AG04449 (cell line): ENCODE data around the gene GPR137C.

Source experiments
- CTCF ChIA-PET: fragments of 350-600 bp; formaldehyde crosslinking; extraction: SDS; loops from one replicate; lab custom pipeline; 2021; ENCODE audit warnings: antibody characterized with exemption; lab: Yijun Ruan, JAX
- POLR2A ChIA-PET: fragments of 400-600, 350-600 bp; formaldehyde crosslinking; extraction: SDS; loops from one replicate; lab custom pipeline; 2020; ENCODE audit warnings: antibody characterized with exemption, inconsistent platforms; lab: Yijun Ruan, JAX
- DNase-seq: peaks from one replicate; pipeline ENCODE4 v3.0.0-alpha.2; 2010; ENCODE audit warnings: low read depth, low spot score
- H3K4me3 ChIP-seq: 2 replicates; pipeline ENCODE4 v1.5.1; 2011; ENCODE audit warnings: low read depth, mild to moderate bottlenecking, control low read depth, low read length
- TF ChIP-seq, protein P1 (sequence below): IDR thresholded peaks from one replicate; pipeline ENCODE4 v1.5.1; 2011; ENCODE audit warnings: mild to moderate bottlenecking, moderate library complexity, low read length, control low read depth, inconsistent platforms; ENCODE audit not compliant: insufficient read depth; ENCODE audit errors: missing control alignments

GPR137C gene, protein sequence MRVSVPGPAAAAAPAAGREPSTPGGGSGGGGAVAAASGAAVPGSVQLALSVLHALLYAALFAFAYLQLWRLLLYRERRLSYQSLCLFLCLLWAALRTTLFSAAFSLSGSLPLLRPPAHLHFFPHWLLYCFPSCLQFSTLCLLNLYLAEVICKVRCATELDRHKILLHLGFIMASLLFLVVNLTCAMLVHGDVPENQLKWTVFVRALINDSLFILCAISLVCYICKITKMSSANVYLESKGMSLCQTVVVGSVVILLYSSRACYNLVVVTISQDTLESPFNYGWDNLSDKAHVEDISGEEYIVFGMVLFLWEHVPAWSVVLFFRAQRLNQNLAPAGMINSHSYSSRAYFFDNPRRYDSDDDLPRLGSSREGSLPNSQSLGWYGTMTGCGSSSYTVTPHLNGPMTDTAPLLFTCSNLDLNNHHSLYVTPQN

DNA sequence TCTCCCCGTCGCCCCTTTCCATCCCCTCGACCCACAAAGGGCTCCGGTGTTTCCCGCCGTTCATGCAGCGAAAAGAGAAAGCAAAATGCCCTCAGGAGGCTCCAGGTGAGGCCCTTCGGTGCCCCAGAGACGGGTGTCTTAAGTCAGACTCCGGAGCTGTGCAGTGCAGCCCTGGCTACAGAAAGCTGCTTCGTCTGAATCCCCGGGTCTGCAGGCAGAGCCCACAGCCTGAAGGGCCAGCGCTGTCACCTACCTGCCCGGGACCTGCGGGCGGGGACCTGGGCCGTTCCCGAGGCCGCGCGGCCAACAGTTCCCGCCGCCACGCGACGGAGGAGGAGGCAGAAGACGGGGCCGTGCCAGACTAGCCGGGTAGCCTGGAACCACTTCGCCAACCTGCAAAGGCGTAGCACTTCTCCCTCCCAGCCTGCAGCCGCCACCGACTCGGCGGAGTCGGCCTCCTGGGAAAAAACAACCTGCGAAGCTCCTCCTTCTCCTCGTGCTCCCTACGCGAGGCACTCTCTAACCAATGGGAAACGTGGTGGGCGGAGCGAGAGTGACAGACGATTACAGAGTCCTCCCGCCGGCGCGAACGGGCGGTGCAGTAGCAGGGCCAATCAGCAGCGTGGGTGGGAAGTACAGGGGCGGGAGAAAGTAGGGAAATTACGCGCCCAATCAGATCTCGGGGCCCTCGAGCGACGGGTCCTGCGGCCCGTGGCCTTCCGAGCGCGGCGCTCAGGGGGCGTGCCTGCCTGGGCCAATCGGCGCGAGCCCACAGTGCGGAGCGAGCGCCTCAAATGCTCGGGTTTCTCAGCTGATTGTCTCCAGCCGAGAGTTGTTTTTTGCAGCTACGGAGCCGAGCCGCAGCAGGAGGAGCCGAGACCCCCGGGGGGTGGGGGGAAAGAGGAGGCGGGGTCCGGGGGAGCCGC, at the start of gene GPR137C, which contains the start of gene TXNDC16:
Gene GPR137C (plus strand): TSS at position 774 of the 926 bp plus-strand sequence. CDS start 312 bp downstream, outside the sequence.
Gene TXNDC16 (minus strand): TSS at position 443 of the 926 bp plus-strand sequence. CDS start 8,948 bp downstream, outside the sequence.
- DNase-seq: peak; percentile 92
- CTCF ChIA-PET: interaction anchor here (0.9 to 2.4 kb wide), 5 partner anchors 8 to 252 kb away, joined by 3 to 8 read pairs (median 5); no protein-coding TSS in a partner anchor
- TF ChIP-seq, protein P1, sequence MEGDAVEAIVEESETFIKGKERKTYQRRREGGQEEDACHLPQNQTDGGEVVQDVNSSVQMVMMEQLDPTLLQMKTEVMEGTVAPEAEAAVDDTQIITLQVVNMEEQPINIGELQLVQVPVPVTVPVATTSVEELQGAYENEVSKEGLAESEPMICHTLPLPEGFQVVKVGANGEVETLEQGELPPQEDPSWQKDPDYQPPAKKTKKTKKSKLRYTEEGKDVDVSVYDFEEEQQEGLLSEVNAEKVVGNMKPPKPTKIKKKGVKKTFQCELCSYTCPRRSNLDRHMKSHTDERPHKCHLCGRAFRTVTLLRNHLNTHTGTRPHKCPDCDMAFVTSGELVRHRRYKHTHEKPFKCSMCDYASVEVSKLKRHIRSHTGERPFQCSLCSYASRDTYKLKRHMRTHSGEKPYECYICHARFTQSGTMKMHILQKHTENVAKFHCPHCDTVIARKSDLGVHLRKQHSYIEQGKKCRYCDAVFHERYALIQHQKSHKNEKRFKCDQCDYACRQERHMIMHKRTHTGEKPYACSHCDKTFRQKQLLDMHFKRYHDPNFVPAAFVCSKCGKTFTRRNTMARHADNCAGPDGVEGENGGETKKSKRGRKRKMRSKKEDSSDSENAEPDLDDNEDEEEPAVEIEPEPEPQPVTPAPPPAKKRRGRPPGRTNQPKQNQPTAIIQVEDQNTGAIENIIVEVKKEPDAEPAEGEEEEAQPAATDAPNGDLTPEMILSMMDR: no peak
- peak within 1 kb of the TSS; percentile 84 for H3K4me3 ChIP-seq
- POLR2A ChIA-PET: interaction anchor here (1.5 kb wide), 1 partner anchor 10 kb away, joined by 4 read pairs; no protein-coding TSS in a partner anchor

GRCh38 chr14:52513249-52513648, 39.4 kb upstream of the GPR137C start:
- ChIA-PET CTCF (no interaction called here), POLR2A (no interaction called here)
- DNase-seq: no peak
- TF ChIP-seq, protein P1: no peak
- H3K4me3 ChIP-seq: no peak overlapping the region

- ChIA-PET CTCF (no interaction called here), POLR2A (no interaction called here)
Observed at GRCh38 chr14:52514046-52514811, 38.4 kb upstream of the GPR137C start.

DNA sequence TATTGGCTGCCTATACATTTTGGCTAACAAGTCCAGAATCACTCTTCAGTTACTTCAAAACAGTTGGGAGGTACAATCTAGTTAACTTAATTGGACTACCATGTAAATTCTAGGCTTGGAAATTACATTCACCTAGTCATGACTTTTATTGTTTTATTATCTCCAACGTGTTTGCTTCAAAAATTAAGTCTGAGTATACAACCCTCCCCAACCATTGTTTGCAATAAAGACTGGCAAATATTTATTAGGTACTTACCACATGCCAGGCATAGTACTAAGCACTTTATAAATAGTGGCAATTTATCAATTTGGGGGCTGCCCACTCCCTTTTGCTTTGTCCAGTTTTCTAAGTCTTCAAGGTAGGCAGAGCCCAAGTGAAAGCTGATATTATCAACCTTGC, 30.6 kb upstream of the GPR137C start:
- POLR2A ChIA-PET: no interaction called here
- no peak for DNase-seq
- TF ChIP-seq, protein P1: no peak
- CTCF ChIA-PET: no interaction called here
- no peak overlapping the region for H3K4me3 ChIP-seq

More at GRCh38 chr14:52514046-52514811, 38.4 kb upstream of the GPR137C start:
- TF ChIP-seq, protein P1: no peak
- H3K4me3 ChIP-seq: no peak overlapping the region
- no peak for DNase-seq

- ChIA-PET CTCF (interaction anchor here (1.4 kb wide), 1 partner anchor 29 kb away, joined by 5 read pairs; the partner anchor contains the start of gene TXNDC16), POLR2A (no interaction called here)
- no peak for DNase-seq
- no peak overlapping the region for H3K4me3 ChIP-seq
- TF ChIP-seq, protein P1: no peak
Observed at GRCh38 chr14:52522581-52523345, 29.9 kb upstream of the GPR137C start.
